K562 (cell line): ENCODE data around the gene SLC4A2. TPM values are rescaled to one million over a fixed set of nuclear protein-coding genes. Genes with fewer than 3 reads are reported as not detected.

Experiments
- ARNT ChIP-seq, 2 experiments: fragments of 450-650 bp; IDR thresholded peaks; 2 replicates each; pipeline ENCODE4 v1.6.1; 2016; ENCODE audit warnings: mild to moderate bottlenecking in 1 of 2
- BACH1 ChIP-seq: fragments of 200-800 bp; sonication (Bioruptor generic); IDR thresholded peaks from 2 replicates; pipeline ENCODE4 v1.6.1; 2016; ENCODE audit warnings: missing genetic modification characterization, missing compliant biosample characterization
- CREB1 ChIP-seq, 2 experiments: sonication (generic) in 1 of 2; formaldehyde crosslinking in 1 of 2; IDR thresholded peaks; 2 replicates each; pipeline versions ENCODE4 v1.6.1 to v1.8.0; 2012 to 2022; ENCODE audit warnings: inconsistent platforms in 1 of 2, mild to moderate bottlenecking in 1 of 2, missing genetic modification reagents in 1 of 2, moderate library complexity in 1 of 2
- ESRRA ChIP-seq: fragments of 450-650 bp; IDR thresholded peaks from 2 replicates; pipeline ENCODE4 v1.6.1; 2014; ENCODE audit warnings: low read depth, mild to moderate bottlenecking, moderate library complexity, borderline replicate concordance
- ESRRB ChIP-seq: fragments of 250-450 bp; sonication (Bioruptor Pico); IDR thresholded peaks from 2 replicates; pipeline ENCODE4 v1.5.0; 2020; ENCODE audit warnings: mild to moderate bottlenecking, moderate library complexity, borderline replicate concordance
- FOSL1 ChIP-seq: fragments of 200-800 bp; sonication (Bioruptor generic); conservative IDR thresholded peaks from 2 replicates; pipeline ENCODE4 v1.6.1; 2016; ENCODE audit warnings: missing genetic modification characterization, missing compliant biosample characterization
- FOXK1 ChIP-seq: sonication (generic); formaldehyde crosslinking; IDR thresholded peaks from 2 replicates; pipeline ENCODE4 v1.8.0; 2022; ENCODE audit warnings: missing genetic modification reagents, mild to moderate bottlenecking, borderline replicate concordance
- FUS ChIP-seq: fragments of 200-400 bp; formaldehyde crosslinking; optimal IDR thresholded peaks from 2 replicates; pipeline ENCODE3; 2017; ENCODE audit warnings: low read depth, low read length
- TFAM ChIP-seq: fragments of 250-450 bp; sonication (Bioruptor Pico); conservative IDR thresholded peaks from 2 replicates; pipeline ENCODE4 v1.5.0; 2021; ENCODE audit warnings: mild to moderate bottlenecking, moderate library complexity
- UBTF ChIP-seq, 2 experiments: IDR thresholded peaks; 2 replicates each; pipeline ENCODE4 v1.6.1; 2012; ENCODE audit warnings: improper control_type of control experiment in 2 of 2, low read depth in 2 of 2, low read length in 2 of 2, borderline replicate concordance in 1 of 2
- ZBTB34 ChIP-seq: fragments of 250-450 bp; sonication (Bioruptor Pico); IDR thresholded peaks from 2 replicates; pipeline ENCODE4 v1.8.0; 2021; ENCODE audit warnings: mild to moderate bottlenecking, moderate library complexity
- ZNF184 ChIP-seq: sonication (generic); formaldehyde crosslinking; IDR thresholded peaks from 2 replicates; pipeline ENCODE4 v1.5.0; 2020; ENCODE audit warnings: missing genetic modification reagents
- ZNF584 ChIP-seq: fragments of 200-800 bp; sonication (Bioruptor generic); IDR thresholded peaks from 2 replicates; pipeline ENCODE4 v1.6.1; 2016; ENCODE audit warnings: low read depth, mild to moderate bottlenecking, missing genetic modification characterization, missing compliant biosample characterization
- polyA plus RNA-seq, 8 experiments: library from polyadenylated mRNA; depleted of rRNA in 4 of 8; stranded (reverse) in 5 of 8; unstranded in 3 of 8; fragments of >200 nt; fragmentation: Nextera tagmentation in 2 of 8; fragmentation: Illumina TruSeq in 1 of 8; extraction: Ambion mirVana in 2 of 8; extraction: Trizol in 1 of 8; gene quantifications; 2 replicates each; pipeline versions ENCODE4 v1.2.1 to v1.2.3, GENCODE V29; 2011 to 2014; ENCODE audit warnings: inconsistent platforms in 1 of 8, missing spikeins in 1 of 8
- total RNA-seq, 7 experiments: library from RNA; depleted of rRNA in 6 of 7; stranded (reverse); fragments of >200 nt in 6 of 7; fragmentation: Illumina TruSeq in 2 of 7; extraction: Trizol in 2 of 7; gene quantifications; 2 replicates each; pipeline versions ENCODE4 v1.2.1 to v1.2.3, GENCODE V29; 2011 to 2021; ENCODE audit warnings: low replicate concordance in 1 of 7
- TF ChIP-seq, protein P1 (sequence below): fragments of 450-650 bp; formaldehyde crosslinking; IDR thresholded peaks from 2 replicates; pipeline ENCODE4 v1.4.0; 2020; ENCODE audit warnings: mild to moderate bottlenecking
- TF ChIP-seq, protein P2 (sequence below): fragments of 200-800 bp; sonication (Bioruptor generic); IDR thresholded peaks from 2 replicates; pipeline ENCODE4 v1.6.1; 2017; ENCODE audit warnings: missing genetic modification characterization, missing compliant biosample characterization
- TF ChIP-seq, protein P3 (sequence below): fragments of 250-450 bp; sonication (Bioruptor Pico); IDR thresholded peaks from 2 replicates; pipeline ENCODE4 v1.5.0; 2021; ENCODE audit warnings: mild to moderate bottlenecking, borderline replicate concordance

The SLC4A2 gene
- total and polyA plus RNA-seq, 9 of the 15 experiments (the other 6 are each of a cell fraction or from before 2014, with no cell fraction given), result 11.4 to 375 (median 130) TPM

GRCh38 chr7:151056666-151057505 lies 2.5 kb upstream of the SLC4A2 start (continued):
- TF ChIP-seq ZNF584 (no peak), ZBTB34 (no peak), FUS (no peak), UBTF (IDR thresholded peaks at IDR 0.05; ENCODE audit: borderline replicate concordance in 1 of 2, low read depth in 2 of 2, low read length in 2 of 2) (0 out of 4 replicates have a peak, but pooled peaks of 1 of the 2 experiments have one; percentile 24), ARNT (IDR thresholded peaks at IDR 0.05) (peak in 1 of 2 experiments; percentile 8; a peak in 1 of 4 replicates), CREB1 (IDR thresholded peaks at IDR 0.05) (no peak; the same call in 1 of the 2 replicates), CREB1 (CRISPR knock-in tag; IDR thresholded peaks at IDR 0.05) (no peak), ZNF184 (no peak), ESRRA (no peak), ESRRB (CRISPR knock-in tag) (no peak), FOSL1 (tag) (no peak), BACH1 (tag) (no peak), TFAM (CRISPR knock-in tag) (no peak), FOXK1 (0 out of 2 replicates have a peak, but pooled peaks have one; percentile 23)
- TF ChIP-seq, protein P1, sequence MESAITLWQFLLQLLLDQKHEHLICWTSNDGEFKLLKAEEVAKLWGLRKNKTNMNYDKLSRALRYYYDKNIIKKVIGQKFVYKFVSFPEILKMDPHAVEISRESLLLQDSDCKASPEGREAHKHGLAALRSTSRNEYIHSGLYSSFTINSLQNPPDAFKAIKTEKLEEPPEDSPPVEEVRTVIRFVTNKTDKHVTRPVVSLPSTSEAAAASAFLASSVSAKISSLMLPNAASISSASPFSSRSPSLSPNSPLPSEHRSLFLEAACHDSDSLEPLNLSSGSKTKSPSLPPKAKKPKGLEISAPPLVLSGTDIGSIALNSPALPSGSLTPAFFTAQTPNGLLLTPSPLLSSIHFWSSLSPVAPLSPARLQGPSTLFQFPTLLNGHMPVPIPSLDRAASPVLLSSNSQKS (CRISPR knock-in tag), result no peak
- TF ChIP-seq, protein P2, sequence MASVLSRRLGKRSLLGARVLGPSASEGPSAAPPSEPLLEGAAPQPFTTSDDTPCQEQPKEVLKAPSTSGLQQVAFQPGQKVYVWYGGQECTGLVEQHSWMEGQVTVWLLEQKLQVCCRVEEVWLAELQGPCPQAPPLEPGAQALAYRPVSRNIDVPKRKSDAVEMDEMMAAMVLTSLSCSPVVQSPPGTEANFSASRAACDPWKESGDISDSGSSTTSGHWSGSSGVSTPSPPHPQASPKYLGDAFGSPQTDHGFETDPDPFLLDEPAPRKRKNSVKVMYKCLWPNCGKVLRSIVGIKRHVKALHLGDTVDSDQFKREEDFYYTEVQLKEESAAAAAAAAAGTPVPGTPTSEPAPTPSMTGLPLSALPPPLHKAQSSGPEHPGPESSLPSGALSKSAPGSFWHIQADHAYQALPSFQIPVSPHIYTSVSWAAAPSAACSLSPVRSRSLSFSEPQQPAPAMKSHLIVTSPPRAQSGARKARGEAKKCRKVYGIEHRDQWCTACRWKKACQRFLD, result no peak
- TF ChIP-seq, protein P3, sequence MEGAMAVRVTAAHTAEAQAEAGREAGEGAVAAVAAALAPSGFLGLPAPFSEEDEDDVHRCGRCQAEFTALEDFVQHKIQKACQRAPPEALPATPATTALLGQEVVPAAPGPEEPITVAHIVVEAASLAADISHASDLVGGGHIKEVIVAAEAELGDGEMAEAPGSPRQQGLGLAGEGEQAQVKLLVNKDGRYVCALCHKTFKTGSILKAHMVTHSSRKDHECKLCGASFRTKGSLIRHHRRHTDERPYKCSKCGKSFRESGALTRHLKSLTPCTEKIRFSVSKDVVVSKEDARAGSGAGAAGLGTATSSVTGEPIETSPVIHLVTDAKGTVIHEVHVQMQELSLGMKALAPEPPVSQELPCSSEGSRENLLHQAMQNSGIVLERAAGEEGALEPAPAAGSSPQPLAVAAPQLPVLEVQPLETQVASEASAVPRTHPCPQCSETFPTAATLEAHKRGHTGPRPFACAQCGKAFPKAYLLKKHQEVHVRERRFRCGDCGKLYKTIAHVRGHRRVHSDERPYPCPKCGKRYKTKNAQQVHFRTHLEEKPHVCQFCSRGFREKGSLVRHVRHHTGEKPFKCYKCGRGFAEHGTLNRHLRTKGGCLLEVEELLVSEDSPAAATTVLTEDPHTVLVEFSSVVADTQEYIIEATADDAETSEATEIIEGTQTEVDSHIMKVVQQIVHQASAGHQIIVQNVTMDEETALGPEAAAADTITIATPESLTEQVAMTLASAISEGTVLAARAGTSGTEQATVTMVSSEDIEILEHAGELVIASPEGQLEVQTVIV (CRISPR knock-in tag), result no peak
